KMS-11 (cell line): ENCODE data around the gene WDFY2.
"Not testable (repeated sequence)": the region's sequence is repeated elsewhere in the genome, so short reads cannot be mapped to it uniquely, and the experiment has no call there.

Source experiments
- H2AFZ ChIP-seq: fragments of 200-600 bp; sonication (generic); 2 replicates; pipeline ENCODE4 v1.6.1; 2016; ENCODE audit warnings: antibody characterized with exemption, mixed run types, low read depth
- H3K27ac ChIP-seq: fragments of 200-600 bp; sonication (generic); 2 replicates; pipeline ENCODE4 v1.6.1; 2016; ENCODE audit warnings: mild to moderate bottlenecking, mixed run types
- H3K27me3 ChIP-seq: fragments of 200-600 bp; sonication (generic); 2 replicates; pipeline ENCODE4 v1.6.1; 2017; ENCODE audit warnings: mild to moderate bottlenecking, low read depth, mixed run types, moderate library complexity; ENCODE audit not compliant: insufficient read depth
- H3K36me3 ChIP-seq: fragments of 200-600 bp; sonication (generic); 2 replicates; pipeline ENCODE4 v1.6.1; 2017; ENCODE audit warnings: mild to moderate bottlenecking, mixed run types; ENCODE audit not compliant: insufficient read depth
- H3K4me1 ChIP-seq: fragments of 200-600 bp; sonication (generic); 2 replicates; pipeline ENCODE4 v1.6.1; 2016; ENCODE audit warnings: mild to moderate bottlenecking, low read depth, mixed run types; ENCODE audit not compliant: poor library complexity, severe bottlenecking
- H3K4me2 ChIP-seq: fragments of 200-600 bp; sonication (generic); 2 replicates; pipeline ENCODE4 v1.7.0; 2016; ENCODE audit warnings: mild to moderate bottlenecking, mixed run types
- H3K4me3 ChIP-seq: fragments of 200-600 bp; sonication (generic); IDR thresholded peaks from 2 replicates; pipeline ENCODE4 v1.6.1; 2017; ENCODE audit warnings: low read depth, low read length, mixed read lengths; ENCODE audit not compliant: insufficient read depth
- H3K79me2 ChIP-seq: fragments of 200-600 bp; sonication (generic); 2 replicates; pipeline ENCODE4 v1.6.1; 2016; ENCODE audit warnings: low read depth, mixed run types; ENCODE audit not compliant: insufficient read depth
- H3K9ac ChIP-seq: fragments of 200-600 bp; sonication (generic); 2 replicates; pipeline ENCODE4 v1.6.1; 2016; ENCODE audit warnings: mild to moderate bottlenecking, mixed run types
- H4K20me1 ChIP-seq: fragments of 200-600 bp; sonication (generic); 2 replicates; pipeline ENCODE4 v1.6.1; 2016; ENCODE audit warnings: mild to moderate bottlenecking, mixed run types; ENCODE audit not compliant: insufficient read depth
- TF ChIP-seq, protein P1 (sequence below): fragments of 200-600 bp; sonication (generic); conservative IDR thresholded peaks from 2 replicates; pipeline ENCODE4 v1.6.1; 2017; ENCODE audit warnings: low read depth, mild to moderate bottlenecking, antibody characterized with exemption, low read length, moderate library complexity, mixed read lengths

WDFY2 gene

DNA sequence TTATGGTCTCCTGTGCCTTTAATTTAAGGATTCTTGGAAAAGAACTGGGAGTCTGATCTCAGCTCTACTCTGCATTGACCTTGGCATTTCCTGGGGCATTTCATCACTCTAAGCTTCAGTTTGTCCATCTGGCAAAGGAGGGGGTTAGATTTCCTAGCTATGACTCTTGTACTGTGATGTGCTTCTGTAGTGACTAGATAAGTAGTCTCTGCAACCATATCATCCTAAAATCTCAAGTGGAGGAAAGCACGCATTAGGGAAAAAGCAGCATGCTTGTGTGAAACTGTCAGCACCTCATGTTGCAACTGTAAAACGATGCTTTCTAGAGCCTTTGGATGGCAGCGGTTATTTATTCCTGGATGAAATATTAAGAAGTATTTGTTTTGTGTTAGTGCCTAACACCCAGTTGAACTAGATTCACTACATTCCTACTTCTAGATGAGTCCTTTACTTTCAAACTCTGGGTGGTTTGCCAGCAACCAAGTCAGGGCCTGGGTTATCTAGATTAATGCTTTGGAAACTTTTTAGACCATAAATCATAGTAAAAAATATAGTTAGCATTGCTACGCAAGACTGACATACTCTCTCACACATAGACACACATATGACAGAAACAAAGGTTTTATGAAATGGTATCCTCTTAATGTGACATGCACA, 6.8 kb downstream of the WDFY2 start:
- H2AFZ ChIP-seq, result no peak overlapping the region
- H3K79me2 ChIP-seq, result no peaks in the 10 kb centered on the region
- H3K4me3 ChIP-seq, result no peak overlapping the region
- peaks cover 20% of the 10 kb centered on the region for H3K4me1 ChIP-seq
- no peaks in the 10 kb centered on the region for H3K27me3 ChIP-seq
- H3K9ac ChIP-seq, result no peak overlapping the region
- H3K4me2 ChIP-seq, result peak overlapping the region; percentile 36; the same call in 1 of the 2 replicates
- TF ChIP-seq, protein P1, sequence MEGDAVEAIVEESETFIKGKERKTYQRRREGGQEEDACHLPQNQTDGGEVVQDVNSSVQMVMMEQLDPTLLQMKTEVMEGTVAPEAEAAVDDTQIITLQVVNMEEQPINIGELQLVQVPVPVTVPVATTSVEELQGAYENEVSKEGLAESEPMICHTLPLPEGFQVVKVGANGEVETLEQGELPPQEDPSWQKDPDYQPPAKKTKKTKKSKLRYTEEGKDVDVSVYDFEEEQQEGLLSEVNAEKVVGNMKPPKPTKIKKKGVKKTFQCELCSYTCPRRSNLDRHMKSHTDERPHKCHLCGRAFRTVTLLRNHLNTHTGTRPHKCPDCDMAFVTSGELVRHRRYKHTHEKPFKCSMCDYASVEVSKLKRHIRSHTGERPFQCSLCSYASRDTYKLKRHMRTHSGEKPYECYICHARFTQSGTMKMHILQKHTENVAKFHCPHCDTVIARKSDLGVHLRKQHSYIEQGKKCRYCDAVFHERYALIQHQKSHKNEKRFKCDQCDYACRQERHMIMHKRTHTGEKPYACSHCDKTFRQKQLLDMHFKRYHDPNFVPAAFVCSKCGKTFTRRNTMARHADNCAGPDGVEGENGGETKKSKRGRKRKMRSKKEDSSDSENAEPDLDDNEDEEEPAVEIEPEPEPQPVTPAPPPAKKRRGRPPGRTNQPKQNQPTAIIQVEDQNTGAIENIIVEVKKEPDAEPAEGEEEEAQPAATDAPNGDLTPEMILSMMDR, result no peak
- no peaks in the 10 kb centered on the region for H3K36me3 ChIP-seq
- no peaks in the 10 kb centered on the region for H4K20me1 ChIP-seq
- no peak overlapping the region for H3K27ac ChIP-seq

DNA sequence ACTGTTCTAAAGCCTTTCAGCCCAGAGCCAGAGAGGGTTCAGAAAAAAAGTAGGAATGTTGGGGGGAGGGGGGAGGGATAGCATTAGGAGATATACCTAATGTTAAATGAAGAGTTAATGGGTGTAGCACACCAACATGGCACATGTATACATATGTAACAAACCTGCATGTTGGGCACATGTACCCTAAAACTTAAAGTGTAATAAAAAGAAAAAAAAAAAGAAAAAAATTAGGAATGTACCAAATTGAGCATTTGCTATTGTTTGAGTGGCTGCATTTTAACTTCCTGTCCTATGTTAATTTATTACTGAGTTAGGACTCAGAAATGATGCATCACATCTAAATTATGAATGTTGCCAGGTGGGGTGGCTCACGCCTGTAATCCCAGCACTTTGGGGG, 7.7 kb downstream of the WDFY2 start:
- not testable (repeated sequence) for H4K20me1 ChIP-seq, H2AFZ ChIP-seq, H3K4me3 ChIP-seq, H3K27ac ChIP-seq, H3K9ac ChIP-seq, H3K4me2 ChIP-seq, H3K79me2 ChIP-seq, H3K27me3 ChIP-seq, H3K36me3 ChIP-seq
- H3K4me1 ChIP-seq, result peaks cover 20% of the 10 kb centered on the region

DNA sequence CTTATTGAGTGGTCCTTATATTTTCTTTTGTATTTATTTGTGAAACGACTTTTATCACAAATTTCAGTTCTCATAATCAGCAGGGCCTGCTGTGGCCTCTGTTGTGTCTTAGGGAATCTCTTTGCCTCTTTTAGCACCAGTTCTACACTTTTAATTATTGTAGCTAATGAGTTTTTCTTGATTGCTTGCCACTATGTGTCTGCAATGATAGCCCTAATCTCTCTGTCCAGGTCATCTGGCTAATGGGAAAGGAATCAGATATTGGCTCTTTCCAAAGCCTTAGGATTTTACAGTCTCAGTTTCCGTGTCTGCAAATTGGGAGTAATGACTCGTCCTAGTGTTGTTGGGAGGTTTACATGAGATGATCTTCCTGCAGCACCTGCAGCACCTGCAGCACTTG, 10.2 kb downstream of the WDFY2 start:
- no peaks in the 10 kb centered on the region for H3K27me3 ChIP-seq
- peaks cover 12% of the 10 kb centered on the region for H3K4me1 ChIP-seq
- no peak overlapping the region for H3K4me2 ChIP-seq
- no peak overlapping the region for H3K4me3 ChIP-seq
- no peak overlapping the region for H3K9ac ChIP-seq
- no peak overlapping the region for H3K27ac ChIP-seq
- TF ChIP-seq, protein P1, result no peak
- no peak overlapping the region for H2AFZ ChIP-seq
- H3K79me2 ChIP-seq, result no peaks in the 10 kb centered on the region
- no peaks in the 10 kb centered on the region for H3K36me3 ChIP-seq
- H4K20me1 ChIP-seq, result no peaks in the 10 kb centered on the region

DNA sequence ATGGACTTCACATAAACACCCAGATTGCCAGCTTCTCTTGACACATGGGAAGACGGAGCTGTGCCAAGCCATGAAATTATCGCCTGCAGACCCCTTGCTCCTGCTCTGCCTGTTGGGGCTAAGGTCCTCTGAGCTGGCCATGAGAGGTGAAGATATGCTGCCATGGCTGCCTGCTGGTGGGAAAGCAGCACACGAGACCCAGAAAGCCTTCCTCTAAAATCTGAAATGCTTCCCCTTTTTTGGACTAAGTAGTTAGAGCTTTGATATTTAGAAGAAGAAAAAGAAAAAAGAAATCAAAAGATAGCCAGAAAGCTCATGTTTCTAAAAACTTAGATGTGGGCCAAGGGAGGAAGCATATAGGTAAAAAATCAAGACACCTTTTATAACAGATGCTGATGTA, 11.2 kb downstream of the WDFY2 start:
- Histone ChIP-seq H3K4me1 (peaks cover 6% of the 10 kb centered on the region), H3K79me2 (no peaks in the 10 kb centered on the region), H4K20me1 (no peaks in the 10 kb centered on the region), H3K27me3 (no peaks in the 10 kb centered on the region), H3K9ac (no peak overlapping the region), H3K4me3 (no peak overlapping the region), H3K36me3 (no peaks in the 10 kb centered on the region), H3K27ac (no peak overlapping the region), H2AFZ (no peak overlapping the region), H3K4me2 (no peak overlapping the region)
- TF ChIP-seq, protein P1, result no peak

DNA sequence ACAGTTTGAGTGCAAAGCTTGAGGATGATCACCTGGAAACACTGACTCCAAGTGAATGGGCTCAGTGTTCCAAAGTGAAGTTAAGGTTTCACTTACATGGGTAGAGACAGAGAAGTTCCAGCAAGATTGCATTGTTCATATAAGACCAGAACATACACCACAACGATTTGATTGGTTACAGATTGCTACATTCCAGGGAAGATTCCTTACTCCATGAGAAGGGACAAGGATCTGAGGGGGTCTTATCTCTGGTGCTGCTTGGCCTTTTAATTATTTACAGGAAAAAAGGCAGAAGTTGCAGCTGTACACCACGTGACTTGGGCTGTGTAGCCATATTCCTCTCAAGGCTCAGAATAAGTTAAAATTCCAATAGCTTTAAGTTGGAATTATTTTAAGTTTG, 12.3 kb downstream of the WDFY2 start:
- Histone ChIP-seq H3K79me2 (no peaks in the 10 kb centered on the region), H3K4me3 (no peak overlapping the region), H4K20me1 (no peaks in the 10 kb centered on the region), H3K27me3 (no peaks in the 10 kb centered on the region), H3K4me2 (no peak overlapping the region), H2AFZ (no peak overlapping the region), H3K4me1 (no peaks in the 10 kb centered on the region), H3K36me3 (no peaks in the 10 kb centered on the region), H3K9ac (no peak overlapping the region), H3K27ac (no peak overlapping the region)
- TF ChIP-seq, protein P1, result no peak
